Kidney epithelial cell (primary cell): ENCODE results near the gene EIF4EBP2. TPM values are rescaled to one million over a fixed set of nuclear protein-coding genes. Genes with fewer than 3 reads are reported as not detected.

ENCODE experiments used
- DNase-seq: peaks from one replicate; pipeline ENCODE4 v3.0.0-alpha.2; 2010; ENCODE audit warnings: low read depth
- H3K27me3 ChIP-seq: 2 replicates; pipeline ENCODE4 v1.6.0; 2011; ENCODE audit warnings: low read length; ENCODE audit not compliant: control insufficient read depth, insufficient read depth
- H3K36me3 ChIP-seq: 2 replicates; pipeline ENCODE4 v1.5.1; 2011; ENCODE audit warnings: low read length; ENCODE audit not compliant: control insufficient read depth, insufficient read depth
- H3K4me3 ChIP-seq: 2 replicates; pipeline ENCODE4 v1.5.1; 2011; ENCODE audit warnings: low read depth, mild to moderate bottlenecking, control low read depth, low read length
- total RNA-seq: library from RNA; depleted of rRNA; stranded (reverse); fragments of >200 nt; gene quantifications from 2 replicates; pipeline ENCODE4 v1.2.3, GENCODE V29; 2015
- TF ChIP-seq, protein P1 (sequence below): IDR thresholded peaks from 2 replicates; pipeline ENCODE4 v1.5.1; 2011; ENCODE audit warnings: mild to moderate bottlenecking, moderate library complexity, low read length, control low read depth, inconsistent platforms; ENCODE audit not compliant: insufficient read depth, poor library complexity, severe bottlenecking

The EIF4EBP2 gene
- total RNA-seq, 1 donor from 2014 or later: 34.3 TPM

DNA sequence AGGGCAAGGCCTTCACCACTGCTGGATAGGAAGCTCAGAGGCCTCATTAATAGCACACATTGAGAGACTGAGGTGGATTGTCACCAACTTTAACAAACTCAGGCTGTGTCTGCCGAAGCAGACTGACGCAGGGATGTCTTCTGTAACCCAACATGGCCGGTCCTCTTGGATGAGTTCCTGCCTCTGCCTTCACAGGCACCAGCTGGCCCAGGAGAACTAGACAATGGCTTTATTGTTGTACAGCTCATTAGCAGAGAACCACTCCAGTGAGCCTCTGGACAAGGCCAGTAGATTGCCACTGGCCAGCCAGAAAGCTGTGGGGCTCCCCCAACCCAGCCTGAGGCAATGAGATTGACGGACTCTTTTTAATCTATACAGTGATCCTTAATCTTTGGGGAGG, 28.2 kb downstream of the EIF4EBP2 start:
- no peak for DNase-seq
- TF ChIP-seq, protein P1, sequence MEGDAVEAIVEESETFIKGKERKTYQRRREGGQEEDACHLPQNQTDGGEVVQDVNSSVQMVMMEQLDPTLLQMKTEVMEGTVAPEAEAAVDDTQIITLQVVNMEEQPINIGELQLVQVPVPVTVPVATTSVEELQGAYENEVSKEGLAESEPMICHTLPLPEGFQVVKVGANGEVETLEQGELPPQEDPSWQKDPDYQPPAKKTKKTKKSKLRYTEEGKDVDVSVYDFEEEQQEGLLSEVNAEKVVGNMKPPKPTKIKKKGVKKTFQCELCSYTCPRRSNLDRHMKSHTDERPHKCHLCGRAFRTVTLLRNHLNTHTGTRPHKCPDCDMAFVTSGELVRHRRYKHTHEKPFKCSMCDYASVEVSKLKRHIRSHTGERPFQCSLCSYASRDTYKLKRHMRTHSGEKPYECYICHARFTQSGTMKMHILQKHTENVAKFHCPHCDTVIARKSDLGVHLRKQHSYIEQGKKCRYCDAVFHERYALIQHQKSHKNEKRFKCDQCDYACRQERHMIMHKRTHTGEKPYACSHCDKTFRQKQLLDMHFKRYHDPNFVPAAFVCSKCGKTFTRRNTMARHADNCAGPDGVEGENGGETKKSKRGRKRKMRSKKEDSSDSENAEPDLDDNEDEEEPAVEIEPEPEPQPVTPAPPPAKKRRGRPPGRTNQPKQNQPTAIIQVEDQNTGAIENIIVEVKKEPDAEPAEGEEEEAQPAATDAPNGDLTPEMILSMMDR: no peak
- Histone ChIP-seq H3K27me3 (no peaks in the 10 kb centered on the region), H3K36me3 (peaks cover 2% of the 10 kb centered on the region), H3K4me3 (no peak overlapping the region)

DNA sequence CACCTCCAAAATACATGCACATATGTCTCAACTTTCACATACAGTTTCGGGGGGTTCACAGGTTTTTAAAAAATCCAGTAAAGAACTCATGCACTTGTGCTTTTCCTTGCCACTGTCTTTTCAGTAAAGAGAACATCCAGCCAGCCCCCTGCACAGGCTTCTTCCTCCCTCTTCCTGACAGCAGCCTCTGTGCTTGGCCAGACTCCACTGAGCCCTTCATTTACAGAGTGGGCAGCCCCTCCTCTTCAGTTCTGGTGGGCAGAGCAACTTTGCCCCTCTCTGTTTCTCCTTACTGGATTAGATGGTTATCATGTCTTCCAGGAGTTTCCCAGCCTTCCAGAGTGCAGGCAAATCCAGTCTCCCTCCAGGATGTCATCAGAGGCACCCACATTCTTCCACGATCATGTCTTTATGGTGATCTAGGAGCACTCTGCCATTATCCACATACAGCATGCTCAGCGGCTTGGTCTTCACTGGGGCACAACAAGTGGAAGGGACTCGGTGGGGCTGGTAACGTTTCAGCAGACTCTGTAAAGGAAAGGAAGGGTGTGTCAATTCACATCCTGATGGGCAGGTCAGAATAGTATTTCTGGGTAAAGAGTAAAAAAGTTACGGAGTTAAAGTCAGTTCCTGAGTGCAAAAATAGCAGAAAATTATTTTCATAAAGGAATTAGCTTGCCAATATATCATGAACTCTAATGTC, 28.8 kb downstream of the EIF4EBP2 start:
- Histone ChIP-seq H3K36me3 (peaks cover 2% of the 10 kb centered on the region), H3K4me3 (no peak overlapping the region), H3K27me3 (peaks cover 1% of the 10 kb centered on the region)
- no peak for DNase-seq
- TF ChIP-seq, protein P1: no peak

DNA sequence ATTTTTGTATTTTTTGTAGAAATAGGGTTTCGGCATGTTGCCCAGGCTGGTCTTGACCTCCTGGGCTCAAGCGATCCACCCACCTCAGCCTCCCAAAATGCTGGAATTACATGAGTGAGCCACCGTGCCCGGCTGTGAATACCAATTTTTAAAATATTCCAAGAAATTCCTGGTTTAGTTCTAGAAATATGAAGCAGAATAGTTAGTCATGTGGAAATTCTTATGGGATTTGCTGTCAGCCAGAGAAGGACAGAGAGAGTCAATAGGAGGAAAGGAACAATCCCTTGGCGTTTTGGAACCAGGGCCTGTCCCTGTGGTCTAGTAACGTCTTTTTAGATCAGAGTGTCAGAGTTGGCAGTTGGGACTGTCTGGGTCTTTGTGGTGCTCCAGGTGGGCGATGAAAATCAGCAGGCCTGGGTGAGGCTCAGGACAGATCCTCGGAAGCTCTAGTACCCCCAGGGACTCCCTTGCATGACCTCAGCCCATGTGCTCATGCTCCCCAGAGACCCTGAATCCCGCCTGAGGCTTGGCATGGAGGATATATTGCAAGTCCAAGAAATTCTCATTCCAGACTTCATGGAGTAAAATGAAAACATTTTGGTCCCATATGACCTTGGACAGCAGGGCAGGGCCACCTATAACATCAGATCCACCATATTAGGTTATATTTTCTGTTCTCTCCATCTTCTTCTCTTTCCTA, 29.8 kb downstream of the EIF4EBP2 start:
- Histone ChIP-seq H3K36me3 (peaks cover 2% of the 10 kb centered on the region), H3K27me3 (peaks cover 7% of the 10 kb centered on the region), H3K4me3 (no peak overlapping the region)
- TF ChIP-seq, protein P1: no peak
- DNase-seq: no peak

DNA sequence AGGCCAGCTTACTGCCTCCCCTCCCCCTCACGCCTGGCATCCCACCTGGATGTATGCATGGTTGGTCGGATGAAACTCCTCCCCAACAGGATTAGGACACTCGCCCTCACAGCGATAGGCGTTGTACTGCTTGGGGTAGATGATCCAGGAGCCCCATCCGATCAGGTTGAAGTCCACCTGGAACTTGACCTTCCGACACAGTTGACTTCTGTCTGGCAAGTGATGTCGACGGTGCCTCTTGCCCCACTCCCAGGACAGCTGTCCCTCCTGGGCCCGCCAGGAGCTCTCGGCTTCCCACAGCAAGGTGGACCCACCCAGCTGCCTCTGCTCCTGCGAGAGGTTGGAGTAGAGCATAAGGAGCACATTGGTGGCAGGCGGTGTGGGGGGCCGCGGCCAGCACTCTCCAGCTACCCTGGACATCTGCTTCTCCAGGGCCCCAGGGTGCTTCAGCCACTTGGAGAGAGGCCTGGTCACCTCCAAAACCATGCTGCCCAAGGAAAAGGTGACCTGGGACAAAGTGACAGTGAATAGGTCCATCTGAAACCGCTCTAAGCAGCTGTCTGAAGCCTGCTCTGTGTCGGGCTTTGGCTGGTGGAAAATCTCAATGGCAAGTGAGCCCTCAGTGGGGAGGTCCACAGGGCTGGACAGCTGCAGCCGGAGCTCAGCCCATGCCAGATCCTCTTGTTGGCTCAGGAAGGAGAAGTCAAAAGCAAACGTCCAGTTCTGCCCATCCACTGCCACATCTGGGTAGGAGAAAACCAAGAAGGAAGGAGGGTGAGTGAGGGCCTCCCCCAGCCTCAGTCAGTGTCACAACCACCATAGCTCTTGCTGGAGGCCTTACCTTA, 31.5 kb downstream of the EIF4EBP2 start:
- Histone ChIP-seq H3K4me3 (no peak overlapping the region), H3K27me3 (peaks cover 22% of the 10 kb centered on the region), H3K36me3 (no peaks in the 10 kb centered on the region)
- DNase-seq: no peak
- TF ChIP-seq, protein P1: no peak

DNA sequence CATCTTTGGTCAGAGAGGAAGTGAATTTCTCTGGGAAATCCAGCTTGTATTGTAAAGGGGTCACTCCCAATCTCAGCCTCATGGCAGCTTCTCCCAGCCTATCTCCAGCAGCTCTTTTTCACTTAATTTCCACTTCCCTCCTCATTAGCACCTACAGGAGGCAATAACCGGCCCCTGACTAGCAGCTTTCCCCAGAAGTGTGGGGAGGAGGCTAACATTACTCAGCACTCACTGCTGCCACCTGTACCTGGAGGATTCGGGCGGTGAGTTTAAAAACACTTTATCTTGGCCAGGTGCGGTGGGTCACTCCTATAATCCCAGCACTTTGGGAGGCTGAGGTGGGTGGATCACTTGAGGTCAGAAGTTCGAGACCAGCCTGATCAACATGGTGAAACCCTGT, 33.8 kb downstream of the EIF4EBP2 start:
- H3K36me3 ChIP-seq: no peaks in the 10 kb centered on the region
- TF ChIP-seq, protein P1: no peak
- no peak overlapping the region for H3K4me3 ChIP-seq
- H3K27me3 ChIP-seq: peaks cover 44% of the 10 kb centered on the region
- no peak for DNase-seq
